GM12878 (cell line): Measurements from ENCODE around the gene PREX1. TPM values are rescaled to one million over a fixed set of nuclear protein-coding genes. Genes with fewer than 3 reads are reported as not detected.

Experiments
- ATAC-seq: fragments of 200-7000 bp; cut with Tn5 transposase; 3 replicates; pipeline ENCODE4 v1.9.1; 2020; ENCODE audit warnings: mild to moderate bottlenecking, moderate library complexity
- BruUV-seq: library from RNA; stranded (reverse); fragments of 400-500 nt; replicated peaks from 2 replicates; lab custom pipeline; 2021; lab: Mats Ljungman, UMichigan
- CTCF ChIA-PET: fragments of 300-600 bp; sonication (Branson Sonifier 250); formaldehyde crosslinking; extraction: SDS; loops from one replicate; lab custom pipeline; 2021; ENCODE audit warnings: inconsistent platforms; lab: Yijun Ruan, JAX
- POLR2A ChIA-PET: fragments of 350-600 bp; formaldehyde crosslinking; extraction: SDS; loops from one replicate; lab custom pipeline; 2021; ENCODE audit warnings: inconsistent platforms; lab: Charles Lee
- RAD21 ChIA-PET: fragments of 300-600 bp; sonication (Branson Sonifier 250); formaldehyde crosslinking; loops from one replicate; lab custom pipeline; 2023; ENCODE audit warnings: antibody characterized with exemption; ENCODE audit not compliant: unreplicated experiment; lab: Charles Lee
- SMC1A ChIA-PET: fragments of 300-600 bp; sonication (Branson Sonifier 250); formaldehyde crosslinking; loops from one replicate; lab custom pipeline; 2023; ENCODE audit not compliant: unreplicated experiment, uncharacterized antibody; lab: Charles Lee
- DNase-seq: peaks from one replicate; pipeline ENCODE4 v3.0.0-alpha.2; 2011; ENCODE audit warnings: low read depth, low spot score
- FAIRE-seq: peaks from 3 replicates; lab custom pipeline; 2011; peaks lifted over from hg19 to GRCh38; lab: Jason Lieb, UNC
- H2AFZ ChIP-seq: 2 replicates; pipeline ENCODE4 v1.6.0; 2011; ENCODE audit warnings: low read depth, low read length, control low read depth; ENCODE audit not compliant: control insufficient read depth
- H3K27ac ChIP-seq: 2 replicates; pipeline ENCODE4 v1.5.1; 2011; ENCODE audit warnings: control low read depth; ENCODE audit not compliant: control insufficient read depth, insufficient read depth
- H3K27me3 ChIP-seq, 2 experiments: replicated peaks in 1 of 2; 2 replicates each; pipeline versions ENCODE4 v1.6.0 to v1.6.1; 2011; ENCODE audit warnings: low read length in 1 of 2; ENCODE audit not compliant: control insufficient read depth in 2 of 2, insufficient read depth in 2 of 2
- H3K36me3 ChIP-seq, 2 experiments: 2 replicates each; pipeline ENCODE4 v1.5.1; 2011; ENCODE audit warnings: low read length in 1 of 2; ENCODE audit not compliant: control insufficient read depth in 2 of 2, insufficient read depth in 2 of 2
- H3K4me1 ChIP-seq: 2 replicates; pipeline ENCODE4 v1.6.1; 2011; ENCODE audit warnings: mild to moderate bottlenecking, low read length, moderate library complexity, mixed read lengths; ENCODE audit not compliant: control insufficient read depth, insufficient read depth
- H3K4me2 ChIP-seq: 2 replicates; pipeline ENCODE4 v1.6.0; 2011; ENCODE audit warnings: control low read depth; ENCODE audit not compliant: control insufficient read depth, insufficient read depth
- H3K4me3 ChIP-seq: fragments of 200-600 bp; sonication (generic); 2 replicates; pipeline ENCODE4 v1.5.1; 2016
- H3K79me2 ChIP-seq: 2 replicates; pipeline ENCODE4 v1.6.0; 2011; ENCODE audit warnings: low read length; ENCODE audit not compliant: control insufficient read depth, insufficient read depth
- H3K9ac ChIP-seq: 2 replicates; pipeline ENCODE4 v1.8.0; 2011; ENCODE audit warnings: low read length, control low read depth, mixed read lengths; ENCODE audit not compliant: control insufficient read depth, insufficient read depth
- H3K9me3 ChIP-seq: replicated peaks from 3 replicates; pipeline ENCODE4 v1.5.1; 2011; ENCODE audit warnings: mild to moderate bottlenecking, low read length; ENCODE audit not compliant: control insufficient read depth, insufficient read depth
- H4K20me1 ChIP-seq: 2 replicates; pipeline ENCODE4 v1.6.0; 2011; ENCODE audit not compliant: control insufficient read depth, insufficient read depth
- BMI1 ChIP-seq: fragments of 450-650 bp; IDR thresholded peaks from 2 replicates; pipeline ENCODE4 v1.6.1; 2016; ENCODE audit warnings: mild to moderate bottlenecking, moderate library complexity, borderline replicate concordance
- BRCA1 ChIP-seq: IDR thresholded peaks from 2 replicates; pipeline ENCODE4 v1.6.1; 2011; ENCODE audit warnings: low read depth, low read length, improper control_type of control experiment
- CEBPB ChIP-seq, 2 experiments: fragments of 150-350 bp in 1 of 2; IDR thresholded peaks; 2 replicates each; pipeline ENCODE4 v1.6.1; 2012 to 2014; ENCODE audit warnings: low read depth in 2 of 2, low read length in 2 of 2, borderline replicate concordance in 1 of 2, inconsistent platforms in 1 of 2
- CHD4 ChIP-seq: fragments of 200-600 bp; sonication (generic); IDR thresholded peaks from 2 replicates; pipeline ENCODE4 v1.6.1; 2016; ENCODE audit warnings: mild to moderate bottlenecking
- DPF2 ChIP-seq: fragments of 450-650 bp; IDR thresholded peaks from 2 replicates; pipeline ENCODE4 v1.6.1; 2017; ENCODE audit warnings: mild to moderate bottlenecking
- NFXL1 ChIP-seq: fragments of 450-650 bp; IDR thresholded peaks from 2 replicates; pipeline ENCODE4 v1.6.1; 2017; ENCODE audit warnings: antibody characterized with exemption, mild to moderate bottlenecking, borderline replicate concordance
- POLR2A ChIP-seq: IDR thresholded peaks from 2 replicates; pipeline ENCODE4 v1.6.1; 2011; ENCODE audit warnings: low read depth, mild to moderate bottlenecking, low read length
- POLR2AphosphoS5 ChIP-seq: IDR thresholded peaks from 2 replicates; pipeline ENCODE4 v1.6.1; 2011; ENCODE audit warnings: mild to moderate bottlenecking, low read length, inconsistent platforms
- SREBF1 ChIP-seq: IDR thresholded peaks from 2 replicates; pipeline ENCODE4 v1.6.1; 2012; ENCODE audit warnings: mild to moderate bottlenecking, low read length
- STAT1 ChIP-seq: fragments of 450-650 bp; conservative IDR thresholded peaks from 2 replicates; pipeline ENCODE4 v1.6.1; 2014; ENCODE audit warnings: antibody characterized with exemption, mild to moderate bottlenecking
- STAT3 ChIP-seq: IDR thresholded peaks from 2 replicates; pipeline ENCODE4 v1.6.1; 2011; ENCODE audit warnings: low read depth, low read length, improper control_type of control experiment
- WGBS: methylation state at CpG from one replicate; pipeline ENCODE4 v1.1.6; 2016; ENCODE audit warnings: low lambda C conversion rate; ENCODE audit not compliant: insufficient replicate concordance, insufficient coverage; ENCODE audit errors: missing lambda C conversion rate; 5-methylcytosine and 5-hydroxymethylcytosine counted together
- in situ Hi-C: fragments of 300-500 bp; cut with MboI; formaldehyde crosslinking; loops from 9 replicates; pipeline ENCODE4 v1.14.3; 2018; ENCODE audit warnings: mixed read lengths
- intact Hi-C: fragments of 100-400 bp; cut with micrococcal nuclease; formaldehyde crosslinking; loops from one replicate; pipeline ENCODE4 v1.14.2; 2022; ENCODE audit not compliant: unreplicated experiment
- polyA plus RNA-seq, 11 experiments: library from polyadenylated mRNA; depleted of rRNA in 4 of 11; unstranded in 6 of 11; stranded (reverse) in 5 of 11; fragments of >200 nt; fragmentation: Nextera tagmentation in 4 of 11; fragmentation: Illumina TruSeq in 1 of 11; extraction: Ambion mirVana in 4 of 11; extraction: Trizol in 1 of 11; gene quantifications; 1 replicate in 1 of 11; 2 replicates in 10 of 11; pipeline versions ENCODE4 v1.2.1 to v1.2.3, GENCODE V29; 2011 to 2016; ENCODE audit warnings: inconsistent platforms in 2 of 11, missing spikeins in 2 of 11, low read depth in 1 of 11
- total RNA-seq, 4 experiments: library from RNA; depleted of rRNA in 3 of 4; stranded (reverse); fragments of >200 nt in 3 of 4; fragmentation: Illumina TruSeq in 1 of 4; extraction: Trizol in 1 of 4; gene quantifications; 2 replicates each; pipeline versions ENCODE4 v1.2.1 to v1.2.3, GENCODE V29; 2013 to 2021
- TF ChIP-seq, protein P1 (sequence below): fragments of 450-650 bp; IDR thresholded peaks from 2 replicates; pipeline ENCODE4 v1.6.1; 2017; ENCODE audit warnings: mild to moderate bottlenecking
- TF ChIP-seq, protein P2 (sequence below): IDR thresholded peaks from 2 replicates; pipeline ENCODE4 v1.6.1; 2011; ENCODE audit warnings: low read depth, low read length, improper control_type of control experiment, borderline replicate concordance
- TF ChIP-seq, protein P3 (sequence below): fragments of 450-650 bp; IDR thresholded peaks from 2 replicates; pipeline ENCODE4 v1.6.1; 2017; ENCODE audit warnings: mild to moderate bottlenecking, moderate library complexity

PREX1 gene
- total and polyA plus RNA-seq, 10 of the 15 experiments (the other 5 are each of a cell fraction or from before 2014, with no cell fraction given): 2.6 to 114 (median 38.9) TPM

DNA sequence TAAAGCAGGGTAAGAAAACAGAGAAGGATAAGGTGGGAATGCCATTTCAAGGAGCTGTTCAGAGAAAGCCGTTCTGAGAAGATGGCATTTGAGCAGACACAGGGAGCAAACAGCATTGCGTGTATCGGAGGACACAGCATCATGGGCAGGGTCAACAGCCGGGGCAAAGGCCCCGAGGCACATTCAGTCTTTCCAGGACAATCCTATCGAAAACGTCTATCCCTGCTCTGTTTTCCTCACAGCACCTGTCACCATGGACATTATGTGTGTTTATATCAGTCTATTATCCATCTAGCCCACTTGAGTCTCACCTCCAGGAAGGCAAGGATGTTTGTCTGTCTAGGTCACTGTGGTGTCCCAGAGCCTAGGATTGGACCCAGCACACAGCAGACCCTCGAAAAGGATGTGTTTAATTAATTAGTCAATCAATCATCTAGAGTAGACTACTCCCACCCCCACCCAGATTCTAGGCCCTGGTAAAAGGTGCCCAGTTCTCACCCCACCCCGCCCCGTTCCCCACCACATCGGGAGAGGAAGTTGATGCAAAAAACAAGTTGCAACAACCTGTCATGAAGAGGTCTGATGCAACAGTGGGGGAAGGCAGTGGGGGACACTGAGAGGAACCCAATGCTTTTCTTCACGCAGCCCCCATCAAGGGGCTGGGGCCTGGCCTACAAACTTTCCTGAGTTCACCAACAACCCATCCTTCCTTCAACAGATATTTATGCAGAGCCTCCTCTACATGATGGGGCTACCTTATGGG is 66.6 kb downstream of the PREX1 start (continued):
- TF ChIP-seq BMI1 (no peak), CEBPB (IDR thresholded peaks at IDR 0.05; ENCODE audit: borderline replicate concordance in 1 of 2, low read depth in 2 of 2, low read length in 2 of 2) (peak in 1 of 2 experiments; percentile 34; a peak in 1 of 4 replicates), DPF2 (no peak), CHD4 (no peak)

DNA sequence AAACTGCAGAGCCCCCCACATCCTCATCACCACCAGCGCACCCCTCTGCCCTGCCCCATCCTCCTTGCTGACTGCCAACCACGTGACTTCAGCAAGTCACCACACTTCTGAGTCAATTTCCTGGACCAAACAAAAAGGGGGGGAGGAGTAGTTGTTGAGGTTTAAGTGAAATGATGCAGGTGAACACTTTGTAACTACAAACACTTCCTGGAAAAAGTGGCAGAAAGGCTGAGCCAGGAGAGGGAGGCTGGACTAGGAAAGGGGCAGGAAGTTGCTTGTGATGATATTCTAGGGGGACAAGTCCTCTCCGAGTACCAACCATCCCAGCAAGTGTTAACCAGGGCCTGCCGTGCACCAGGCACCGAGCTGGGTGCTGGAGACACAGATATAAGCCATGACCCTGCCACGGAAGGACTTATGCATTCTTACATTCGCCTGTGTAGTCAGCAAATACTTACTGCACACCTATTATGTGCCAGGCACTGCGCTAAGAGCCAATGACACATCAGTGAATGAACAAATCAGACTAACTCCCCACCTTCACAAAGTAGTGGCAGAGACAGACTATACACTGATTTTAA is 67.3 kb downstream of the PREX1 start:
- Histone ChIP-seq H3K27ac (peak overlapping the region; percentile 77), H3K79me2 (peaks cover 94% of the 10 kb centered on the region), H3K27me3 (no peaks in the 10 kb centered on the region), H3K9ac (no peak overlapping the region; the same call in 1 of the 2 replicates), H3K36me3 (peaks cover 2 to 21% of the 10 kb centered on the region in 2 experiments; a peak in 3 of 4 replicates), H3K9me3 (peaks cover 12% of the 10 kb centered on the region), H3K4me2 (peak overlapping the region; percentile 59), H2AFZ (no peak overlapping the region; the same call in 1 of the 2 replicates), H4K20me1 (no peaks in the 10 kb centered on the region), H3K4me1 (peaks cover 53% of the 10 kb centered on the region), H3K4me3 (peak overlapping the region; percentile 43; the same call in 1 of the 2 replicates)
- BruUV-seq: no TSS peak
- in situ Hi-C loops: no loop called here
- 5% methylated on average over 8 of the region's 8 CpGs for WGBS
- ChIA-PET CTCF (interaction anchor here (1.3 kb wide), 1 partner anchor 38 kb away, joined by 4 read pairs; no protein-coding TSS in a partner anchor), POLR2A (interaction anchor here (1.4 kb wide), 1 partner anchor 28 kb away, joined by 6 read pairs; no protein-coding TSS in a partner anchor), SMC1A (interaction anchor here (0.6 to 3.4 kb wide), 9 partner anchors 9 to 146 kb away, joined by 3 to 16 read pairs (median 5); no protein-coding TSS in a partner anchor), RAD21 (interaction anchor here (1.1 to 2.1 kb wide), 4 partner anchors 18 to 103 kb away, joined by 3 to 8 read pairs (median 5); no protein-coding TSS in a partner anchor)
- intact Hi-C loops: loop anchor here (2.0 kb wide), 1 partner anchor 28 kb away; no protein-coding TSS in a partner anchor
- ATAC-seq: peak; percentile 83
- peak; percentile 18 for FAIRE-seq
- no peak for DNase-seq
- TF ChIP-seq POLR2A: peak; percentile 57; the same call in 1 of the 2 replicates
- no peak for TF ChIP-seq STAT1
- 0 out of 2 replicates have a peak, but pooled peaks have one; percentile 19 for TF ChIP-seq DPF2
- TF ChIP-seq STAT3: no peak
- TF ChIP-seq POLR2AphosphoS5: no peak
- TF ChIP-seq, protein P1, sequence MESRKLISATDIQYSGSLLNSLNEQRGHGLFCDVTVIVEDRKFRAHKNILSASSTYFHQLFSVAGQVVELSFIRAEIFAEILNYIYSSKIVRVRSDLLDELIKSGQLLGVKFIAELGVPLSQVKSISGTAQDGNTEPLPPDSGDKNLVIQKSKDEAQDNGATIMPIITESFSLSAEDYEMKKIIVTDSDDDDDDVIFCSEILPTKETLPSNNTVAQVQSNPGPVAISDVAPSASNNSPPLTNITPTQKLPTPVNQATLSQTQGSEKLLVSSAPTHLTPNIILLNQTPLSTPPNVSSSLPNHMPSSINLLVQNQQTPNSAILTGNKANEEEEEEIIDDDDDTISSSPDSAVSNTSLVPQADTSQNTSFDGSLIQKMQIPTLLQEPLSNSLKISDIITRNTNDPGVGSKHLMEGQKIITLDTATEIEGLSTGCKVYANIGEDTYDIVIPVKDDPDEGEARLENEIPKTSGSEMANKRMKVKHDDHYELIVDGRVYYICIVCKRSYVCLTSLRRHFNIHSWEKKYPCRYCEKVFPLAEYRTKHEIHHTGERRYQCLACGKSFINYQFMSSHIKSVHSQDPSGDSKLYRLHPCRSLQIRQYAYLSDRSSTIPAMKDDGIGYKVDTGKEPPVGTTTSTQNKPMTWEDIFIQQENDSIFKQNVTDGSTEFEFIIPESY: 0 out of 2 replicates have a peak, but pooled peaks have one; percentile 20
- no peak for TF ChIP-seq BRCA1
- no peak for TF ChIP-seq SREBF1
- peak; percentile 66; the same call in 1 of the 2 replicates for TF ChIP-seq NFXL1
- TF ChIP-seq, protein P2, sequence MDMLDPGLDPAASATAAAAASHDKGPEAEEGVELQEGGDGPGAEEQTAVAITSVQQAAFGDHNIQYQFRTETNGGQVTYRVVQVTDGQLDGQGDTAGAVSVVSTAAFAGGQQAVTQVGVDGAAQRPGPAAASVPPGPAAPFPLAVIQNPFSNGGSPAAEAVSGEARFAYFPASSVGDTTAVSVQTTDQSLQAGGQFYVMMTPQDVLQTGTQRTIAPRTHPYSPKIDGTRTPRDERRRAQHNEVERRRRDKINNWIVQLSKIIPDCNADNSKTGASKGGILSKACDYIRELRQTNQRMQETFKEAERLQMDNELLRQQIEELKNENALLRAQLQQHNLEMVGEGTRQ: peak; percentile 42
- TF ChIP-seq, protein P3, sequence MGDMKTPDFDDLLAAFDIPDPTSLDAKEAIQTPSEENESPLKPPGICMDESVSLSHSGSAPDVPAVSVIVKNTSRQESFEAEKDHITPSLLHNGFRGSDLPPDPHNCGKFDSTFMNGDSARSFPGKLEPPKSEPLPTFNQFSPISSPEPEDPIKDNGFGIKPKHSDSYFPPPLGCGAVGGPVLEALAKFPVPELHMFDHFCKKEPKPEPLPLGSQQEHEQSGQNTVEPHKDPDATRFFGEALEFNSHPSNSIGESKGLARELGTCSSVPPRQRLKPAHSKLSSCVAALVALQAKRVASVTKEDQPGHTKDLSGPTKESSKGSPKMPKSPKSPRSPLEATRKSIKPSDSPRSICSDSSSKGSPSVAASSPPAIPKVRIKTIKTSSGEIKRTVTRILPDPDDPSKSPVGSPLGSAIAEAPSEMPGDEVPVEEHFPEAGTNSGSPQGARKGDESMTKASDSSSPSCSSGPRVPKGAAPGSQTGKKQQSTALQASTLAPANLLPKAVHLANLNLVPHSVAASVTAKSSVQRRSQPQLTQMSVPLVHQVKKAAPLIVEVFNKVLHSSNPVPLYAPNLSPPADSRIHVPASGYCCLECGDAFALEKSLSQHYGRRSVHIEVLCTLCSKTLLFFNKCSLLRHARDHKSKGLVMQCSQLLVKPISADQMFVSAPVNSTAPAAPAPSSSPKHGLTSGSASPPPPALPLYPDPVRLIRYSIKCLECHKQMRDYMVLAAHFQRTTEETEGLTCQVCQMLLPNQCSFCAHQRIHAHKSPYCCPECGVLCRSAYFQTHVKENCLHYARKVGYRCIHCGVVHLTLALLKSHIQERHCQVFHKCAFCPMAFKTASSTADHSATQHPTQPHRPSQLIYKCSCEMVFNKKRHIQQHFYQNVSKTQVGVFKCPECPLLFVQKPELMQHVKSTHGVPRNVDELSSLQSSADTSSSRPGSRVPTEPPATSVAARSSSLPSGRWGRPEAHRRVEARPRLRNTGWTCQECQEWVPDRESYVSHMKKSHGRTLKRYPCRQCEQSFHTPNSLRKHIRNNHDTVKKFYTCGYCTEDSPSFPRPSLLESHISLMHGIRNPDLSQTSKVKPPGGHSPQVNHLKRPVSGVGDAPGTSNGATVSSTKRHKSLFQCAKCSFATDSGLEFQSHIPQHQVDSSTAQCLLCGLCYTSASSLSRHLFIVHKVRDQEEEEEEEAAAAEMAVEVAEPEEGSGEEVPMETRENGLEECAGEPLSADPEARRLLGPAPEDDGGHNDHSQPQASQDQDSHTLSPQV: no peak
